CD4-positive, alpha-beta memory T cell (primary cell): ENCODE measurements around the gene CELF1. TPM values are rescaled to one million over a fixed set of nuclear protein-coding genes. Genes with fewer than 3 reads are reported as not detected.
"Not testable (repeated sequence)": the region's sequence is repeated elsewhere in the genome, so short reads cannot be mapped to it uniquely, and the experiment has no call there.

Source experiments
- CTCF ChIA-PET: fragments of 350-600 bp; sonication (Branson Sonifier 250); formaldehyde crosslinking; loops from one replicate; lab custom pipeline; 2021; ENCODE audit warnings: inconsistent platforms; ENCODE audit not compliant: partially characterized antibody; lab: Charles Lee
- POLR2A ChIA-PET: fragments of 350-600 bp; sonication (Branson Sonifier 250); formaldehyde crosslinking; loops from one replicate; lab custom pipeline; 2021; ENCODE audit not compliant: partially characterized antibody; lab: Charles Lee
- DNase-seq, 5 donors: peaks; one replicate each; pipeline versions ENCODE4 v3.0.0 to v3.0.0-alpha.2; 2020 to 2022; ENCODE audit warnings: mixed read lengths in 1 of 5
- H3K27ac ChIP-seq: one replicate; pipeline ENCODE4 v1.7.0; 2013; ENCODE audit warnings: low read depth, low read length
- H3K27me3 ChIP-seq: 2 replicates; pipeline ENCODE4 v1.7.0; 2013; ENCODE audit warnings: mild to moderate bottlenecking, low read length, moderate library complexity; ENCODE audit not compliant: insufficient read depth
- H3K36me3 ChIP-seq: 2 replicates; pipeline ENCODE4 v1.7.0; 2013; ENCODE audit warnings: mild to moderate bottlenecking, low read length, moderate library complexity; ENCODE audit not compliant: insufficient read depth
- H3K4me1 ChIP-seq: 2 replicates; pipeline ENCODE4 v1.7.0; 2013; ENCODE audit warnings: mild to moderate bottlenecking, low read length, moderate library complexity; ENCODE audit not compliant: insufficient read depth
- H3K4me3 ChIP-seq, 2 donors: one replicate each; pipeline ENCODE4 v1.7.0; 2013; ENCODE audit warnings: low read length in 2 of 2, mild to moderate bottlenecking in 1 of 2
- H3K9me3 ChIP-seq, 2 donors: one replicate each; pipeline ENCODE4 v1.7.0; 2013; ENCODE audit warnings: low read length in 2 of 2, control low read depth in 1 of 2; ENCODE audit not compliant: control insufficient read depth in 1 of 2
- H3K27ac Mint-ChIP-seq, 7 donors: one replicate each; pipeline ENCODE4 v1.8.0; 2020 to 2021; ENCODE audit warnings: mixed read lengths in 7 of 7, mild to moderate bottlenecking in 6 of 7, inconsistent platforms in 3 of 7, moderate library complexity in 3 of 7
- H3K27me3 Mint-ChIP-seq, 2 donors: one replicate each; pipeline ENCODE4 v1.8.0; 2020 to 2021; ENCODE audit warnings: mixed read lengths in 2 of 2
- H3K36me3 Mint-ChIP-seq, 2 donors: one replicate each; pipeline ENCODE4 v1.8.0; 2020 to 2021; ENCODE audit warnings: mixed read lengths in 2 of 2, inconsistent platforms in 1 of 2, mild to moderate bottlenecking in 1 of 2
- H3K4me1 Mint-ChIP-seq, 4 donors: one replicate each; pipeline ENCODE4 v1.8.0; 2020 to 2021; ENCODE audit warnings: mixed read lengths in 4 of 4, mild to moderate bottlenecking in 1 of 4
- H3K4me3 Mint-ChIP-seq, 8 donors: one replicate each; pipeline ENCODE4 v1.8.0; 2020 to 2021; ENCODE audit warnings: mixed read lengths in 8 of 8, mild to moderate bottlenecking in 7 of 8, moderate library complexity in 6 of 8, inconsistent platforms in 3 of 8
- H3K9me3 Mint-ChIP-seq, 8 donors: one replicate each; pipeline ENCODE4 v1.8.0; 2020 to 2021; ENCODE audit warnings: mixed read lengths in 8 of 8, mild to moderate bottlenecking in 5 of 8, inconsistent platforms in 3 of 8, moderate library complexity in 1 of 8
- intact Hi-C: fragments of 100-400 bp; cut with micrococcal nuclease; formaldehyde crosslinking; loops from one replicate; pipeline ENCODE4 v1.15.1; 2023
- polyA plus RNA-seq, 2 donors: library from polyadenylated mRNA; unstranded; fragments of 300-500 nt; fragmentation: Illumina TruSeq; gene quantifications; one replicate each; pipeline ENCODE4 v1.2.3, GENCODE V29; 2021
- total RNA-seq, 2 experiments: library from RNA; stranded (reverse); gene quantifications; one replicate each; pipeline ENCODE4 v1.2.3, GENCODE V29; 2021

Gene CELF1
- total and polyA plus RNA-seq, 4 experiments from 2014 or later, result 45.6 to 149 (median 110) TPM

DNA sequence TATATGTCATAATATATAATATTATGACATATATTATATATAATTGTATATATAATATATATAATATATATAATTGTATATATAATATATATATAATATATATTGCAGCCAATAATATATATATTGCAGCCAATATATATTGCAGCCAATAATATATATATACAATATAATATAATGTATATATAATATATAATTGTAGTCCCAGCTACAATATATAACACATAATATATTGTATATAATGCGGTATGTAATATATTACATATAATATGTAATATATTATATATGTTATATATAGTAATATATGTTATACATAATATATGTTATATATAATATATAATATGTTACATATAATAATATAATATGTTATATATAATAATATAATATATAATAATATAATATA, 5.8 kb upstream of the CELF1 start:
- H3K27ac ChIP-seq, result no peak overlapping the region
- no peaks in the 10 kb centered on the region for H3K4me1 ChIP-seq
- H3K4me3 ChIP-seq, result no peak overlapping the region
- H3K36me3 ChIP-seq, result no peaks in the 10 kb centered on the region
- Mint-ChIP-seq H3K27ac (no peak overlapping the region), H3K36me3 (no peaks in the 10 kb centered on the region), H3K4me1 (peaks cover under 1 to 6% (median 4%) of the 10 kb centered on the region in 4 donors), H3K27me3 (no peaks in the 10 kb centered on the region), H3K9me3 (no peaks in the 10 kb centered on the region), H3K4me3 (no peak overlapping the region)
- no peak for DNase-seq
- ChIA-PET CTCF (no interaction called here), POLR2A (no interaction called here)
- no peaks in the 10 kb centered on the region for H3K27me3 ChIP-seq
- H3K9me3 ChIP-seq, result no peaks in the 10 kb centered on the region
- intact Hi-C loops, result loop anchor here (10.0 kb wide), 1 partner anchor 286 kb away; the partner anchor contains the start of gene NUP160

GRCh38 chr11:47557004-47557403, 4.1 kb upstream of the CELF1 start:
- not testable (repeated sequence) for H3K4me1 ChIP-seq, H3K27me3 ChIP-seq, H3K4me3 Mint-ChIP-seq, H3K9me3 ChIP-seq, H3K4me3 ChIP-seq, H3K9me3 Mint-ChIP-seq, H3K27me3 Mint-ChIP-seq, H3K27ac ChIP-seq, DNase-seq, H3K36me3 Mint-ChIP-seq, H3K27ac Mint-ChIP-seq, H3K36me3 ChIP-seq
- ChIA-PET POLR2A (interaction anchor here (1.5 kb wide), 1 partner anchor 8 kb away, joined by 3 read pairs; the partner anchor contains the start of gene PTPMT1), CTCF (interaction anchor here (1.4 kb wide), 1 partner anchor 145 kb away, joined by 4 read pairs; no protein-coding TSS in a partner anchor)
- intact Hi-C loops, result loop anchor here (10.0 kb wide), 1 partner anchor 288 kb away; the partner anchor contains the start of gene NUP160
- H3K4me1 Mint-ChIP-seq, result peaks cover 6 to 14% (median 10%) of the 10 kb centered on the region in 4 donors

DNA sequence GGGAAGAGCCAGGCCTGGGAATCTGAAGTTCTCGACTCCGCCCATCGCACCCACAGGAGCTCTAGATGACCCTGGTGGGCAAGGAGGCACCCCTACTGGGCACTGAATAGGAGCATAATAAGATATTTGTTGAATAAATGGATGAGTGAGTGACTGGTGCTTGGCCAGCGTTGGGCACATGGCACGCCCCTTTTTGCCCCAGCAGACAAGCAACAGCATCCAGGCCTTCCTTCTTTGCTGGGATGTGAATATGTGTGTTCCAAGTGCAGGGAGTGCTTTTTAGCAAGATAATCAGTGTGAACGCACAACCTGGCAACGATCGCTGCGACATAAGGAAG, 443 bp upstream of the CELF1 start:
- Histone ChIP-seq H3K27ac (peak overlapping the region; percentile 88), H3K36me3 (no peaks in the 10 kb centered on the region), H3K4me3 (peak overlapping the region in 1 of 2 donors; percentile 85), H3K4me1 (peaks cover 44% of the 10 kb centered on the region), H3K27me3 (no peaks in the 10 kb centered on the region), H3K9me3 (no peaks in the 10 kb centered on the region)
- Mint-ChIP-seq H3K9me3 (peaks cover 0 to 2% (median 0%) of the 10 kb centered on the region in 8 donors), H3K27ac (peak overlapping the region; percentile 68 to 97 (median 89)), H3K4me3 (peak overlapping the region; percentile 77 to 94 (median 80)), H3K27me3 (no peaks in the 10 kb centered on the region), H3K36me3 (peaks cover 3 to 19% of the 10 kb centered on the region in 2 donors), H3K4me1 (peaks cover 26 to 45% (median 35%) of the 10 kb centered on the region in 4 donors)
- no peak for DNase-seq
- ChIA-PET POLR2A (interaction anchor here (0.6 to 4.7 kb wide), 7 partner anchors 11 to 128 kb away, joined by 3 to 44 read pairs (median 4); partner anchors contain the start of genes KBTBD4, NDUFS3 and PTPMT1), CTCF (interaction anchor here (0.7 to 2.9 kb wide), 17 partner anchors 9 to 271 kb away, joined by 3 to 14 read pairs (median 3); partner anchors contain the start of genes KBTBD4, NDUFS3 and PSMC3)
- intact Hi-C loops, result loop anchor here (1.0 to 10.0 kb wide), 7 partner anchors 12 to 291 kb away; partner anchors contain the start of genes FNBP4, MTCH2, NDUFS3 and NUP160

GRCh38 chr11:47552056-47552565, 821 bp downstream of the CELF1 start:
- peak overlapping the region; percentile 94 to 98 (median 96) for H3K4me3 Mint-ChIP-seq
- H3K4me1 Mint-ChIP-seq, result peaks cover 33 to 57% (median 45%) of the 10 kb centered on the region in 4 donors
- Histone ChIP-seq H3K27ac (peak overlapping the region; percentile 88), H3K4me1 (peaks cover 56% of the 10 kb centered on the region), H3K36me3 (no peaks in the 10 kb centered on the region), H3K27me3 (no peaks in the 10 kb centered on the region), H3K4me3 (peak overlapping the region; percentile 85 to 91), H3K9me3 (no peaks in the 10 kb centered on the region)
- intact Hi-C loops, result loop anchor here (10.0 kb wide), 1 partner anchor 293 kb away; the partner anchor contains the start of gene NUP160
- peaks cover 5 to 23% of the 10 kb centered on the region in 2 donors for H3K36me3 Mint-ChIP-seq
- POLR2A ChIA-PET, result interaction anchor here (0.6 to 4.7 kb wide), 14 partner anchors 8 to 337 kb away, joined by 3 to 44 read pairs (median 4); partner anchors contain the start of genes DDB2, KBTBD4, NDUFS3 and PSMC3
- no peaks in the 10 kb centered on the region for H3K27me3 Mint-ChIP-seq
- DNase-seq, result peak; percentile 9 to 48 (median 12)
- H3K9me3 Mint-ChIP-seq, result peaks cover 0 to 2% (median 0%) of the 10 kb centered on the region in 8 donors
- CTCF ChIA-PET, result interaction anchor here (0.8 to 2.9 kb wide), 6 partner anchors 8 to 34 kb away, joined by 3 to 14 read pairs (median 3); no protein-coding TSS in a partner anchor
- H3K27ac Mint-ChIP-seq, result peak overlapping the region; percentile 92 to 98 (median 97)

DNA sequence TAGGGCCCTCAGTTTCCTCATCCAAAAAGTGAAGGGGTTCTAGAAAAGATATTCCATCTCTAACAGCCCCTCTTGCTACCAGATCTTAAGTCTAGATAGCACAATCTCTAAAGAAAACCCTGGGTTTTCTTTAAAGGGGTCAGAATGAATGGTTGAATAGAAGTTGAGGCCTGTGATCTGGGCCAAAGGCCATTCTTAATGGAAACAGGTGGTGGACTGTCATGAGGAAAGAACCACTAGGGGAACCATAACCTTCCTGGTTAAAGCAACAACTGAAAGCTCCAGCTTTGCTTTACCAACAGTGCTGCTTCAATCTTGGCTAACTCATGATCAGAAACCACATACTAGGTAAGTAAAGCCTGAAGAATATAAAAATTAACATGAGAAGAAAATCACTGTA, 1.8 kb downstream of the CELF1 start:
- H3K27me3 ChIP-seq, result no peaks in the 10 kb centered on the region
- peak overlapping the region; percentile 88 for H3K27ac ChIP-seq
- Mint-ChIP-seq H3K27me3 (no peaks in the 10 kb centered on the region), H3K4me3 (peak overlapping the region; percentile 94 to 98 (median 96)), H3K9me3 (peaks cover 0 to 2% (median 0%) of the 10 kb centered on the region in 8 donors), H3K4me1 (peaks cover 38 to 67% (median 51%) of the 10 kb centered on the region in 4 donors), H3K36me3 (peaks cover 7 to 27% of the 10 kb centered on the region in 2 donors), H3K27ac (peak overlapping the region; percentile 92 to 98 (median 97))
- H3K4me3 ChIP-seq, result peak overlapping the region in 1 of 2 donors; percentile 85
- intact Hi-C loops, result loop anchor here (10.0 kb wide), 1 partner anchor 294 kb away; the partner anchor contains the start of gene NUP160
- no peaks in the 10 kb centered on the region for H3K9me3 ChIP-seq
- ChIA-PET POLR2A (interaction anchor here (1.6 to 4.7 kb wide), 5 partner anchors 11 to 33 kb away, joined by 4 to 44 read pairs (median 12); partner anchors contain the start of genes KBTBD4, NDUFS3 and PTPMT1), CTCF (interaction anchor here (0.7 to 2.9 kb wide), 5 partner anchors 9 to 50 kb away, joined by 3 to 14 read pairs (median 3); no protein-coding TSS in a partner anchor)
- peak in 1 of 5 donors; percentile 7 for DNase-seq
- H3K4me1 ChIP-seq, result peaks cover 66% of the 10 kb centered on the region
- H3K36me3 ChIP-seq, result no peaks in the 10 kb centered on the region

- no peak for DNase-seq
- Histone ChIP-seq H3K4me3 (no peak overlapping the region), H3K4me1 (peaks cover 66% of the 10 kb centered on the region), H3K27me3 (no peaks in the 10 kb centered on the region), H3K36me3 (no peaks in the 10 kb centered on the region), H3K9me3 (no peaks in the 10 kb centered on the region), H3K27ac (no peak overlapping the region)
- peaks cover 7 to 27% of the 10 kb centered on the region in 2 donors for H3K36me3 Mint-ChIP-seq
- ChIA-PET CTCF (interaction anchor here (0.7 kb wide), 1 partner anchor 50 kb away, joined by 3 read pairs; no protein-coding TSS in a partner anchor), POLR2A (interaction anchor here (2.0 to 4.0 kb wide), 3 partner anchors 10 to 33 kb away, joined by 9 to 34 read pairs (median 12); partner anchors contain the start of genes KBTBD4 and NDUFS3)
- H3K4me3 Mint-ChIP-seq, result peak overlapping the region; percentile 94 to 98 (median 96)
- no peaks in the 10 kb centered on the region for H3K27me3 Mint-ChIP-seq
- H3K27ac Mint-ChIP-seq, result peak overlapping the region; percentile 75 to 98 (median 92)
- peaks cover 0 to 2% (median 0%) of the 10 kb centered on the region in 8 donors for H3K9me3 Mint-ChIP-seq
- intact Hi-C loops, result loop anchor here (10.0 kb wide), 1 partner anchor 294 kb away; the partner anchor contains the start of gene NUP160
- peaks cover 38 to 70% (median 53%) of the 10 kb centered on the region in 4 donors for H3K4me1 Mint-ChIP-seq
These were observed 2.5 kb downstream of the CELF1 start for GRCh38 chr11:47550288-47551047.
